Ovary (tissue), 10 donors: ENCODE data around the gene PTH2R. TPM values are rescaled to one million over a fixed set of nuclear protein-coding genes. Genes with fewer than 3 reads are reported as not detected.

Experiments
- DNase-seq, 5 donors: peaks; one replicate each; pipeline ENCODE4 v3.0.0-alpha.2; 2019 to 2020
- H3K27ac ChIP-seq, 2 donors: fragments of 200-600 bp; one replicate each; pipeline versions ENCODE4 v1.5.1 to v1.8.0; 2019 to 2022
- H3K27me3 ChIP-seq: fragments of 200-600 bp; one replicate; pipeline ENCODE4 v1.8.0; 2022
- H3K36me3 ChIP-seq: fragments of 200-600 bp; sonication (generic); one replicate; pipeline ENCODE4 v1.5.1; 2019
- H3K4me1 ChIP-seq: one replicate; pipeline ENCODE4 v1.8.1; 2013; ENCODE audit warnings: mild to moderate bottlenecking, moderate library complexity; ENCODE audit not compliant: insufficient read depth
- H3K4me3 ChIP-seq: fragments of 200-600 bp; sonication (generic); one replicate; pipeline ENCODE4 v1.5.1; 2017
- H3K9me3 ChIP-seq, 2 donors: fragments of 200-600 bp in 1 of 2; sonication (generic) in 1 of 2; one replicate each; pipeline versions ENCODE4 v1.5.1 to v1.8.1; 2013 to 2019; ENCODE audit warnings: mild to moderate bottlenecking in 1 of 2, moderate library complexity in 1 of 2
- CTCF ChIP-seq, 3 donors: fragments of 450-650 bp in 2 of 3; fragments of 200-600 bp in 1 of 3; IDR thresholded peaks; one replicate each; pipeline versions ENCODE4 v1.5.1 to v1.8.0; 2016 to 2022; ENCODE audit warnings: antibody characterized with exemption in 3 of 3, mild to moderate bottlenecking in 1 of 3
- EP300 ChIP-seq: sonication (generic); formaldehyde crosslinking; IDR thresholded peaks from one replicate; pipeline ENCODE4 v1.6.1; 2017; ENCODE audit warnings: antibody characterized with exemption
- POLR2A ChIP-seq: fragments of 450-650 bp; IDR thresholded peaks from one replicate; pipeline ENCODE4 v1.6.1; 2017; ENCODE audit warnings: antibody characterized with exemption, mild to moderate bottlenecking, moderate library complexity
- WGBS, 3 donors: extraction: QIAGEN DNeasy Blood & Tissue Kit in 1 of 3; methylation state at CpG; one replicate each; pipeline versions ENCODE4 v1.1.5 to v1.1.7; 2013 to 2017; 5-methylcytosine and 5-hydroxymethylcytosine counted together
- intact Hi-C, 4 donors: fragments of 100-400 bp; cut with DNase I; formaldehyde crosslinking; loops; one replicate each; pipeline versions ENCODE4 v1.11.0 to v1.15.1; 2022 to 2023
- long read RNA-seq, 3 donors: library from polyadenylated mRNA in 2 of 3; unstranded in 2 of 3; transcript quantifications; one replicate each; pipeline ENCODE4 v2.0.0 and lab custom pipeline, GENCODE V29; 2021 to 2026
- polyA plus RNA-seq, 2 donors: library from polyadenylated mRNA; stranded (reverse); fragments of 200-250 nt in 1 of 2; fragments of 350-450 nt in 1 of 2; fragmentation: Illumina TruSeq in 1 of 2; extraction: RNeasy Lipid Tissue Mini Kit (QIAGEN cat#74804) in 1 of 2; gene quantifications; one replicate each; pipeline ENCODE4 v1.2.3, GENCODE V29; 2013 to 2014
- total RNA-seq, 7 donors: library from RNA; depleted of rRNA in 2 of 7; stranded (reverse); fragments of >200 nt in 2 of 7; fragmentation: NEBNext Ultra II Directional in 3 of 7; extraction: Animal tissue kit (Norgen Biotek cat#: 25700) in 3 of 7; gene quantifications; one replicate each; pipeline versions ENCODE4 v1.1.0 to v1.2.4, GENCODE V29; 2016 to 2023
- donor health status: DM: no; HTN: no; CAD: no; lungs with moderate emphysema.
- donor health status: DM: no; HTN: no; CAD: no.
- donor health status: Bipolar disorder and iron deficiency.
- donor health status: DM: yes; HTN: yes; CAD: no.
- donor health status: DM: no; HTN: no; CAD: no.
- donor health status: DM: yes; HTN: yes; CAD: no.

PTH2R gene
- total RNA-seq (under 1 TPM in 1 of 7 donors, not detected in 6; 0.08 TPM), polyA plus RNA-seq (under 1 TPM; 0.05 to 0.07 TPM)
- long read RNA-seq, donor 1 = 0 reads
- long read RNA-seq, donor 2, partial matches to known transcripts = 0 of 1 reads
- long read RNA-seq, donor 2, other reads (novel, unspliced or antisense) = 0 of 1 reads
- long read RNA-seq, donor 3 = 0 reads

- WGBS, 3 donors = 2 to 6% (median 5%) methylated on average over 62 to 82 of the region's 82 CpGs
- peaks cover 3% of the 10 kb centered on the region for H3K4me1 ChIP-seq
- no peak within 1 kb of the TSS for H3K4me3 ChIP-seq
- TF ChIP-seq POLR2A (no peak), CTCF (IDR thresholded peaks at IDR 0.05) (no peak), EP300 (no peak)
- DNase-seq = no peak
- H3K27me3 ChIP-seq = no peaks in the 10 kb centered on the region
- no peak within 1 kb of the TSS for H3K27ac ChIP-seq
- no peaks in the 10 kb centered on the region for H3K9me3 ChIP-seq
- no peaks in the 10 kb centered on the region for H3K36me3 ChIP-seq
- intact Hi-C loops = no loop called here
Observed at GRCh38 chr2:208406474-208407451, at the start of gene PTH2R. PTH2R (plus strand) TSS chr2:208406792; CDS start chr2:208407044, 252 bp downstream.

- Histone ChIP-seq H3K36me3 (no peaks in the 10 kb centered on the region), H3K4me3 (no peak overlapping the region), H3K27ac (no peak overlapping the region), H3K9me3 (no peaks in the 10 kb centered on the region), H3K27me3 (no peaks in the 10 kb centered on the region), H3K4me1 (no peaks in the 10 kb centered on the region)
- no peak for TF ChIP-seq EP300
- no peak for TF ChIP-seq CTCF (IDR thresholded peaks at IDR 0.05)
- TF ChIP-seq POLR2A = no peak
- no peak for DNase-seq
- intact Hi-C loops = no loop called here
- whole genome bisulfite sequencing, 3 donors = 1 to 15% (median 2%) methylated on average over 1 of the region's 1 CpG
Observed at GRCh38 chr2:208356846-208357574, 49.6 kb upstream of the PTH2R start.

GRCh38 chr2:208358758-208359631 is 47.6 kb upstream of the PTH2R start:
- intact Hi-C loops = no loop called here
- Histone ChIP-seq H3K4me3 (no peak overlapping the region), H3K36me3 (no peaks in the 10 kb centered on the region), H3K4me1 (no peaks in the 10 kb centered on the region), H3K27ac (no peak overlapping the region), H3K9me3 (no peaks in the 10 kb centered on the region), H3K27me3 (no peaks in the 10 kb centered on the region)
- DNase-seq = no peak
- no peak for TF ChIP-seq POLR2A
- TF ChIP-seq EP300 = no peak
- no peak for TF ChIP-seq CTCF (IDR thresholded peaks at IDR 0.05)
- WGBS, 3 donors = 69 to 73% (median 71%) methylated on average over 10 of the region's 10 CpGs

- Histone ChIP-seq H3K27ac (no peak overlapping the region), H3K9me3 (no peaks in the 10 kb centered on the region), H3K4me3 (peak overlapping the region; percentile 19), H3K27me3 (no peaks in the 10 kb centered on the region), H3K4me1 (no peaks in the 10 kb centered on the region), H3K36me3 (no peaks in the 10 kb centered on the region)
- intact Hi-C loops = no loop called here
- TF ChIP-seq CTCF (IDR thresholded peaks at IDR 0.05) (no peak), POLR2A (no peak), EP300 (no peak)
- 91% methylated on average over 17 of the region's 17 CpGs for WGBS, 3 donors
- DNase-seq = no peak
Observed at GRCh38 chr2:208359632-208359986, 47.0 kb upstream of the PTH2R start.
